NCI-H2107 treated with DMSO at 0.1 percent for 48 hours (cell line): ENCODE measurements around the gene PUDP.
"Not testable (repeated sequence)": the region's sequence is repeated elsewhere in the genome, so short reads cannot be mapped to it uniquely, and the experiment has no call there.

Source experiments
- DNase-seq: peaks from one replicate; lab custom pipeline; 2025; ENCODE audit not compliant: unreplicated experiment; lab: John Stamatoyannopoulos, UW

Gene PUDP

DNA sequence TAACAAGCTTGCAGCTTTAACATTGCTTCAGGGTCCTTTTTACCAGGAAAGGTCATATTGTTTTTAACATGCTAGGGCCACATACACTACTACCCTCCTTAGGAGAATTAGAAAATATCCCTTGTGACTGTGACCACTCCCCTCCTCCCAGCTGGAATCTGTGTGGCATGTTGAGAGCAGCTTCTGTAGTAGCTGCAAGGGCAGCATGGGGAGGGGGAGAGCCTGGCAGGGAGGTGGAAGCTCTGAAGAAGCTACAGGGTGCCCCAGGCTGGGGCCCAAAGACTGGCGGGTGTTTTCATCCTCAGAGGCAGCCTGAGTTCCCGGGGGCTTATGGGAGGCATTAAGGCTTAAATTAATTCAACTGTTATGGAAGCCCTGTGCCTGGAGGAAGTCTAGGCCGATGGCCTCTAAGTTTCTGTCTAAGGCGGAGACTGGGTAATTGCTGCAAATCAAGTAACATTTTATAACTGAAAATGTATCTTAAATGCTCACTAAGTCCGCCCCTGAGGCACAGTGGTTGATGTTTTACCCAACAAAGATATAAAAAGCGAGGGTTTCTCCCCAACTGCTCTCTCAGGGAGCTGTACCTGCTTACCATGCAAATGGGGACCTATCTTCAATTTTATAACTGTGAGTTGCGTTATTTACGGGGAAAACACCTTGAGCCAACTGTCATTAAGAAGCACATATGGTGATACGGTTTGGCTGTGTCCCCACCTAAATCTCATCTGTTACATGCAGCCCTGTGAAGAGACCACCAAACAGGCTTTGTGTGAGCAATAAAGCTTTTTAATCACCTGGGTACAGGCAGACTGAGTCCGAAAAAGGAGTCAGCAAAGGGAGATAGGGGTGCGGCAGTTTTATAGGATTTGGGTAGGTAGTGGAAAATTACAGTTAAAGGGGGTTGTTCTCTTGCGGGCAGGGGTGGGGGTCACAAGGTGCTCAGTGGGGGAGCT, 37.8 kb downstream of the PUDP start:
- no peak for DNase-seq

- DNase-seq = no peak
Measured at GRCh38 chrX:7109049-7109531, 38.9 kb downstream of the PUDP start.

DNA sequence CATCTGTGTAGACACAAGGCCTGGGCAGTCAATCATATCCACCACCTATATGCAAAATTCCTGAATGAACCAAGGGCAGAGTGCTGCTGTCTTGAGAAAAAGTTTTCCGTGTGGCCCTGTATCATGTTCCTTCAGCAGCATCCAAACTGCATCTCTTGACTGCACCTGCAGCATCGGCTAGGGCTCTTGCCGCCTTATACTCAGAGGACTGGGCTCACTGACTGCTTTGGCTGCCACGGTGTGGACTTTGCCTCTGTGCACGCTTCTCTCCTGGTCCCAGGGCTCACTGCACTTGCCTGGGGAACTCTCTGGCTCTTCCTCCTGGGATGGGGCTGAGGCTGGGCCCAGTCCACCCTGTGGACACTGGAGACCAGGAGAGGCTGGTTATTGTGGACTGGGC, 39.9 kb downstream of the PUDP start:
- no peak for DNase-seq

DNA sequence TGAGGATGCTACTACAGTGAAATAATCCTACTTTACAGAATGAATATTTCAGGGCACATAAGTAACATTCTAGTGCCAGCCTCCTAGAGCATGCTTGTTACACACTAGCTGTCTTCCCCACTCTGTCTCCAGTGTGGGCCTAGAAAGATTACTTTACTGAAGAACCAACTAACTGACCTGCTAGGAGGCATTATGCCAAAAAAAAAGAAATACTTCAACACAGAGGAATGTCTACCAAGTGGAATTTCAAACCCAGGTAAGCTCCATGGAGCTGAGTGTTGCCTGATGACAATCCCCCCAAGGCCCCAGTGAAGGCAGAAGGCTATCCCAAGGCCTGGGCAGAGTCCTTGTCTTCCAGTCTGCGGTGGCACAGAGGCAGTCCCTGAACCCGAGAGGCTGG, 41.3 kb downstream of the PUDP start:
- DNase-seq = no peak

- no peak for DNase-seq
Measured at GRCh38 chrX:7102119-7102518, 45.8 kb downstream of the PUDP start.

- no peak for DNase-seq
Measured at GRCh38 chrX:7100022-7100421, 47.9 kb downstream of the PUDP start.

GRCh38 chrX:7095657-7096056, 52.3 kb downstream of the PUDP start:
- DNase-seq = not testable (repeated sequence)

- DNase-seq = no peak
Measured at GRCh38 chrX:7093305-7093704, 54.6 kb downstream of the PUDP start.

DNA sequence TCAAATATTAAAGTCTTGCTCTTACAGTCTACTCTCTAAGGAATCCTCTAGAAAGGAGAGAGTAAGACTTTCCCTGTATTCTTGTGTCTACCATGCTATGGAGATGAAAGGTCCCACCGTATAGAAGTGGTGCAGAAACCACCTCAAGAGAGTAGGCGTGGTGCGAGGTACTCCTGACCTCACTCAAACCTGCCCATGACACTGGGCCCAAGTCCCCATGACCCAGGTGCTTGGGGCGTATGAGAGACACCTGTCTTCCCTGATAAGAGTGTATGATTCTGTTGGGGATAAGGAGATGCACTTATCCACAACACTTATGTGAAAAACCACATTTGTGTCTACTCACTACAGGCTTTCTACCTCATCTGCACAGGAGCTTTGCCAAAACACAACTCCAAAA, 55.4 kb downstream of the PUDP start:
- no peak for DNase-seq

DNA sequence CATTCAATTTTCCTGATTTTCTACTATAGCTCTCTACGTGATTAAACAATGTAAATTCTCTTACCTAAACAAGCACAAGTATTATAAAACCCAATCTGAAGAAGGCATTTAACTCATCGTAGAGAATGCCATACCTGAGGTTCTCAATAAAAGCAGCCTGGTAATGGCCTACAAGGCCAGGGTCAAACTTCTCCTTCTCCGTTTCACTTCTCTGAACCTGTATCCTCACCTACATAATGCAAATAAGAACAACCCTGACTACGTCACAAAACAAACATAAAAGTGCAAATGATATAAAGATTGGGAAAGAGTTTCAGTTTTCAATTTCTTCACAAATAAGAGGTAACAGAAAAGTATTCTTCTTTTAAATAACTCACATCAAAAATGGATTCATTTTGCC, 56.0 kb downstream of the PUDP start:
- no peak for DNase-seq

DNA sequence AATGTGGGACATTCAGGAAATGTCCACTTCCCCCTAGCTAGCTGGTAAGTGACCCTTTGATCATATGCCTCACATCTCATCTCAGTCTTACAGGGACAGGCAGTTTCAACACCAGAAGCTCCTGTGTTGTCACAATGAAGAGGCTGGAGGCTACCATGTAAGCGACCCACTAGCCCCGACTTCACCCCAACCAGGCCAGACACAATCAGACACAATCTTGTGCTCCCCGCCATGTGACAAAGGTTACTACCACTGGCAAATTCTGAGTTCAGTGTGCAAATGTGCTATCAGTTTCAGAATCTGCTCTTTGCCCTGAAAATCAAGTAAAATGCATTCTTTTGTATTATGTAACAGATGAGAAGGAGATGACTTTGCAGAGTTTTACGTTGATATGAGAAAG, 57.3 kb downstream of the PUDP start:
- no peak for DNase-seq

GRCh38 chrX:7088968-7089615, 58.9 kb downstream of the PUDP start:
- DNase-seq = no peak

GRCh38 chrX:7086384-7086783, 61.6 kb downstream of the PUDP start:
- DNase-seq = no peak

DNA sequence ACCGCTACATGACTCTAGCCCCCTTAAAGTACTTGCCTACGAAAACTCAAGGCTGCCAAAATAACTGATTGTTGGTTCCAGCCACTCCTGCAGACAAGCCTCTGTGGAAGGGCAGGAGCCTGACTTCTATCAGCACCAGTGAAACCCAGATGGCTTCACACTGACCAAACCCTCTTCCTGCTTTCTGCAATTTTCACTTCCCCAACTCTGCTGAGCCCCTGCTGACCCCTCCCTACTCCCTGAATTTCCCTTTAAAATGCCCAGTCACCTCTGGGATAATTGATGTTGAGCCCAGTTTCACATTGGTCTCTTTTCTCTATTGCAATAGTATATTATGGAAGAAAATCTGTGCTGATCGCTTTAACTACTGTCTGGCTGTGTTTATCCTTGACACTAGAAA, 62.1 kb downstream of the PUDP start:
- DNase-seq = no peak

DNA sequence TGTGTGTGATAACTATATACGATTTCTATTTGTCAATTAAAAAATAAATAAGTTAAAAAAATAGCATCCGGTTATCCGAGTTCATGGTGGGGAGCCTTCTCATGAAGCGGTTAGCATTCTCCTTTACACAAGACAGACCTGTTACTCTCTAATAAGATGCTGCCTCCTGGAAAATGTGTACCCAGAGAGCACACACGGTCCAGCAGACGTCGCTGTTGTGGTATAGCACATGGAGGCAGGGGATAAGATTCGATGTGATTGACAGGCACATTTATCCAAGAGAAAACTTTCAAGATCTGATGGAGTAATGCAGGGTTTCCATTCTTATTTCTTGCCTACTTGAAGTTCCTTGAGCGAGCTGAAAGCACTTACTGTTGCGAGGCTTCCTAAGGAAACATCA, 63.1 kb downstream of the PUDP start:
- DNase-seq = no peak

DNA sequence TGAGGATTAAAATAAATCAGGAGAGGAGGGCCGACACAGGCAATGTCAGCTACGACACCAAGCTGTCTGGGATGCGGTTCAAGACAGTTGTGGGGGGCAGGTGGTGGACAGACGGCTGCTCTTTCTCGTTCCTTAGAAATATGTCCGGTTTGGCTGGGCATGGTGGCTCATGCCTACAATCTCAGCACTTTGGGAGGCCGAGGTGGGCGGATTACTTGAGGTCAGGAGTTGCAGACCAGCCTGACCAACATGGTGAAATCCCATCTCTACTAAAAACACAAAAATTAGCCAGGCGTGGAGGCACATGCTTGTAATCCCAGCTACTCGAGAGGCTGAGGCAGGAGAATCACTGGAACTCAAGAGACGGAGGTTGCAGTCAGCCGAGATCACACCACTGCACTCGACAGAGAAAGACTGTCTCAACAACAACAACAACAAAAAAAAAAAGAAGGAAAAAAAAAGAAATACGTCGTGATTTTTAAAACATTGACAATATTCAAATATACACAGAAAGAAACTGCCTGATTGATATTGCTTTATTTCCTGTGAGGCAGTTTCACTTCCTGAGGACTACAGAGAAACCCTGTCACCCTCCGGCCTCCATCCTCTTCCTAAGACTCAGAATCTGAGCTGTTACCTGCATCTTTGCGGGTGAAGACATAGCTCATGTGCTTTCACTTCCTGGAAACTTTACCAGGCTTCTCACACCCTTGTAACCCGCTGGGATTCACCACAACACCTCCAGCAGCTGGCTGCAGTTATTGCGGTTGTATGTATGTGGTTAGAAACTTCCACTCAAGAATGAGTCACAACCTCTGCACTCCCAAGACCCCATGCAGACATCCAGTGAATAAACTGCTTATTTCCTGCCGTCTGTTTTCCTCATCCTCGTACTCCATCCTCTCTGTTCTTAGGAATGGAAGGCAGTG, 64.2 kb downstream of the PUDP start:
- DNase-seq = peak; percentile 76

DNA sequence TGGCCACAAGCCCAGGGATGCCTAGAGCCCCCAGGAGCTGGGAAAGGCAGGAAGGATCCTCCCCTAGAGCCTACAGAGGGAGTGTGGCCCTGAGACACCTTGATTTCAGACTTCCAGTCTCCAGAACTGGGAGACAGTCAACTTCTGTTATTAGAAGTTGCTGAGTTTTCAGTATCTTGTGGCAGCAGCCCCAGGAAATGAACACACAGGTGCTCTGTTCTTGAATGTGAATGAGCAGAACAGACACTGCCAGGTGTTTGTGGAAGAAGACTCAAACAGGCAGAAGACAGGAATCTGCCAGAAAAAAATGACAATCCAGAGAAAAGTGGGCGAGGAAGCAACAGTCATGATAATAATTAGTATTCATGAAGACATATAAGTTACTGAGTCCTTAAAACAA, 64.9 kb downstream of the PUDP start:
- no peak for DNase-seq

GRCh38 chrX:7082556-7082955, 65.4 kb downstream of the PUDP start:
- no peak for DNase-seq

GRCh38 chrX:7077241-7078230, 70.4 kb downstream of the PUDP start:
- no peak for DNase-seq

GRCh38 chrX:7076245-7076661, 71.7 kb downstream of the PUDP start:
- no peak for DNase-seq
